Nephron (organoid): ENCODE results near the gene SEMA3C.

ENCODE experiments used
- H3K27ac Mint-ChIP-seq, 3 experiments: 2 replicates each; pipeline ENCODE4 v1.8.0; 2020; ENCODE audit warnings: mixed read lengths in 3 of 3, mild to moderate bottlenecking in 2 of 3, moderate library complexity in 1 of 3
- H3K27me3 Mint-ChIP-seq: 2 replicates; pipeline ENCODE4 v1.8.0; 2021; ENCODE audit warnings: low read depth, mild to moderate bottlenecking, moderate library complexity, mixed read lengths
- H3K36me3 Mint-ChIP-seq: 2 replicates; pipeline ENCODE4 v1.8.0; 2020; ENCODE audit warnings: low read depth, mixed read lengths
- H3K4me1 Mint-ChIP-seq: 2 replicates; pipeline ENCODE4 v1.8.0; 2020; ENCODE audit warnings: mixed read lengths
- H3K4me3 Mint-ChIP-seq, 3 experiments: 2 replicates each; pipeline ENCODE4 v1.8.0; 2020; ENCODE audit warnings: mild to moderate bottlenecking in 3 of 3, mixed read lengths in 3 of 3, moderate library complexity in 2 of 3
- H3K9me3 Mint-ChIP-seq: 2 replicates; pipeline ENCODE4 v1.8.0; 2020; ENCODE audit warnings: mixed read lengths
- CTCF ChIP-seq, 3 experiments: fragments of 200-600 bp; sonication (generic); IDR thresholded peaks; one replicate each; pipeline ENCODE4 v1.5.0; 2021; ENCODE audit warnings: antibody characterized with exemption in 3 of 3; ENCODE audit not compliant: unreplicated experiment in 3 of 3

SEMA3C gene

GRCh38 chr7:80957226-80957777 lies 38.5 kb upstream of the SEMA3C start:
- H3K36me3 Mint-ChIP-seq = no peaks in the 10 kb centered on the region
- H3K27me3 Mint-ChIP-seq = no peaks in the 10 kb centered on the region
- H3K4me3 Mint-ChIP-seq = no peak overlapping the region
- TF ChIP-seq CTCF (IDR thresholded peaks at IDR 0.05; ENCODE audit: unreplicated experiment in 3 of 3) = no peak
- H3K4me1 Mint-ChIP-seq = peaks cover 3% of the 10 kb centered on the region
- no peak overlapping the region for H3K27ac Mint-ChIP-seq
- peaks cover 6% of the 10 kb centered on the region for H3K9me3 Mint-ChIP-seq

GRCh38 chr7:80954191-80954590 lies 35.3 kb upstream of the SEMA3C start:
- no peak overlapping the region for H3K27ac Mint-ChIP-seq
- no peak for TF ChIP-seq CTCF (IDR thresholded peaks at IDR 0.05; ENCODE audit: unreplicated experiment in 3 of 3)
- no peak overlapping the region for H3K4me3 Mint-ChIP-seq

GRCh38 chr7:80950550-80950967 lies 31.7 kb upstream of the SEMA3C start:
- no peaks in the 10 kb centered on the region for H3K27me3 Mint-ChIP-seq
- no peak overlapping the region for H3K4me3 Mint-ChIP-seq
- no peak overlapping the region for H3K27ac Mint-ChIP-seq
- TF ChIP-seq CTCF (IDR thresholded peaks at IDR 0.05; ENCODE audit: unreplicated experiment in 3 of 3) = no peak
- H3K36me3 Mint-ChIP-seq = no peaks in the 10 kb centered on the region
- H3K9me3 Mint-ChIP-seq = no peaks in the 10 kb centered on the region
- H3K4me1 Mint-ChIP-seq = peaks cover 12% of the 10 kb centered on the region

More at GRCh38 chr7:80954191-80954590, 35.3 kb upstream of the SEMA3C start:
- peaks cover 6% of the 10 kb centered on the region for H3K9me3 Mint-ChIP-seq
- no peaks in the 10 kb centered on the region for H3K36me3 Mint-ChIP-seq
- H3K27me3 Mint-ChIP-seq = no peaks in the 10 kb centered on the region
- peaks cover 8% of the 10 kb centered on the region for H3K4me1 Mint-ChIP-seq

GRCh38 chr7:80949449-80949848 lies 30.6 kb upstream of the SEMA3C start:
- Mint-ChIP-seq H3K36me3 (no peaks in the 10 kb centered on the region), H3K4me3 (no peak overlapping the region), H3K27me3 (no peaks in the 10 kb centered on the region), H3K4me1 (peaks cover 15% of the 10 kb centered on the region), H3K9me3 (no peaks in the 10 kb centered on the region), H3K27ac (no peak overlapping the region)
- no peak for TF ChIP-seq CTCF (IDR thresholded peaks at IDR 0.05; ENCODE audit: unreplicated experiment in 3 of 3)

GRCh38 chr7:80946858-80947257 lies 28.0 kb upstream of the SEMA3C start:
- no peak for TF ChIP-seq CTCF (IDR thresholded peaks at IDR 0.05; ENCODE audit: unreplicated experiment in 3 of 3)
- peaks cover 20% of the 10 kb centered on the region for H3K4me1 Mint-ChIP-seq
- H3K36me3 Mint-ChIP-seq = no peaks in the 10 kb centered on the region
- no peaks in the 10 kb centered on the region for H3K9me3 Mint-ChIP-seq
- no peaks in the 10 kb centered on the region for H3K27me3 Mint-ChIP-seq
- no peak overlapping the region for H3K4me3 Mint-ChIP-seq
- no peak overlapping the region for H3K27ac Mint-ChIP-seq

GRCh38 chr7:80945976-80946375 lies 27.1 kb upstream of the SEMA3C start:
- Mint-ChIP-seq H3K4me1 (peaks cover 29% of the 10 kb centered on the region), H3K27ac (no peak overlapping the region), H3K36me3 (no peaks in the 10 kb centered on the region), H3K4me3 (no peak overlapping the region), H3K27me3 (no peaks in the 10 kb centered on the region), H3K9me3 (no peaks in the 10 kb centered on the region)
- TF ChIP-seq CTCF (IDR thresholded peaks at IDR 0.05; ENCODE audit: unreplicated experiment in 3 of 3) = no peak
